ENCODE measurements around the gene ZFYVE19.

ZFYVE19 gene

DNA sequence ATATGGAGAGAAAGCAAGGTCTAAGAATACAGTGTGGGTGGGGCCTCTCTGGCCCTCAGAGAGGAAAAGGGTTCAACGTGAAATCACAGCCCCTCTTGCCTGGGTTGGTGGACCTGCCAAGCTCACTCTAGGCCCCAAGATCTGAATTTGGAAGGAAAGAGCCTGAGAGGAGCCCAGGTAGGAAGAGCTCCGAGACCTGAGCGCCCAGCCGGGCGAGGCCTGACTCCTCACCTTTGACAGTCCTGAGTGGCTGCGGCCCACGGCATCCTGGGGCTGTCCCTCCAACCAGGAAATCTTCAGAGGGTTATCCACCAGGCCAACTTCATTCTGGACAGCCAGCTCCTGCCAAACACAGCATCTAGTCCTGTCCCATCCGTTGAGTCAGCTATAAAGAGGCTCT lies 33.4 kb upstream of the ZFYVE19 start:
- Histone ChIP-seq H3K36me3 (replicated peaks in 1 of 2; ENCODE audit: control insufficient read depth in 2 of 2, insufficient read depth in 2 of 2, low read length in 2 of 2) (peaks cover 25 to 60% of the 10 kb centered on the region in 2 donors), H2BK12ac (ENCODE audit: low read length) (no peak overlapping the region)

DNA sequence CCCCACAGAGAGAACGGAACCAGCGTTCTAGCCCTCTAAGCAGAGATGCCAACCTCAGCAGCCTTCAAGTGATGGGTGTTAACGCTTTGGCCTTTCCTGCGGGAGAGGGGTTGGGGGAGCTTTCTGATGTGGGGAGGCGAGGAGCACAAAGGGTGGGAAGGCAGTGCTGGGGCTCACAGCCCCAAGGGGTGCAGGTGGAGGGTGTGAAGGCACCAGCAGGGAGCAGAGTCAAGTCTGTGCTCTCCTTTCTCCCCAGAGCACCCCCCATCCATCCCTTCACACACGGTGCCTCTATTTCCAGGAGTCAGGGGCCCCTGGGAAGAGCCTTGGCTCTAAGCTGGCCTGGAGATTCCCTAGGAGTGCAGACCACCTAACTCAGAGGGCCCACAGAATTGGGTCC lies 33.0 kb upstream of the ZFYVE19 start:
- Histone ChIP-seq H3K4ac (ENCODE audit: low read length) (no peak overlapping the region), H3K4me2 (ENCODE audit: insufficient read depth, low read length, poor library complexity, severe bottlenecking) (no peak overlapping the region), H2BK5ac (ENCODE audit: low read length) (peak overlapping the region; percentile 53), H4K8ac (ENCODE audit: low read depth, low read length) (no peak overlapping the region), H3K18ac (ENCODE audit: low read length) (no peak overlapping the region), H2BK12ac (ENCODE audit: low read length) (no peak overlapping the region), H3K23ac (ENCODE audit: low read depth, low read length, poor library complexity) (no peak overlapping the region), H3K27me3 (ENCODE audit: control insufficient read depth in 3 of 3, insufficient read depth in 3 of 3, low read depth in 1 of 3, low read length in 3 of 3) (no peaks in the 10 kb centered on the region), H3K36me3 (replicated peaks in 1 of 2; ENCODE audit: control insufficient read depth in 2 of 2, insufficient read depth in 2 of 2, low read length in 2 of 2) (peaks cover 25 to 64% of the 10 kb centered on the region in 2 donors), H2AFZ (ENCODE audit: low read length) (no peak overlapping the region), H3K4me3 (ENCODE audit: low read length in 2 of 2) (no peak overlapping the region), H3K9me3 (replicated peaks in 1 of 2; ENCODE audit: control insufficient read depth in 2 of 2, insufficient read depth in 1 of 2, low read depth in 1 of 2, low read length in 2 of 2) (peaks cover 0 to 2% of the 10 kb centered on the region in 2 donors), H2BK15ac (ENCODE audit: low read length) (no peak overlapping the region), H2BK120ac (ENCODE audit: low read depth, low read length) (no peak overlapping the region), H3K79me1 (ENCODE audit: low read depth, low read length) (peaks cover 2% of the 10 kb centered on the region), H3K27ac (replicated peaks; ENCODE audit: low read length) (no peak overlapping the region), H3K9ac (ENCODE audit: low read depth, low read length, poor library complexity) (no peak overlapping the region), H3K4me1 (ENCODE audit: control insufficient read depth in 2 of 2, insufficient read depth in 1 of 2, low read depth in 1 of 2, low read length in 2 of 2) (no peaks in the 10 kb centered on the region), H3K14ac (ENCODE audit: low read length) (no peak overlapping the region), H4K91ac (ENCODE audit: low read depth, low read length, poor library complexity) (no peak overlapping the region), H2AK5ac (ENCODE audit: low read depth, low read length) (no peak overlapping the region)
- no CpG with 5 or more reads among the region's 6 CpGs for WGBS, 2 donors (ENCODE audit: extremely low coverage in 2 of 2, insufficient read length in 2 of 2, insufficient replicate concordance in 1 of 2)
- no peak for DNase-seq (ENCODE audit: low spot score)

More for the DNA sequence above, 33.4 kb upstream of the ZFYVE19 start:
- no CpG with 5 or more reads among the region's 8 CpGs for WGBS, 2 donors (ENCODE audit: extremely low coverage in 2 of 2, insufficient read length in 2 of 2, insufficient replicate concordance in 1 of 2)
- Histone ChIP-seq H4K8ac (ENCODE audit: low read depth, low read length) (no peak overlapping the region), H3K18ac (ENCODE audit: low read length) (no peak overlapping the region), H3K4me1 (ENCODE audit: control insufficient read depth in 2 of 2, insufficient read depth in 1 of 2, low read depth in 1 of 2, low read length in 2 of 2) (no peaks in the 10 kb centered on the region), H2AK5ac (ENCODE audit: low read depth, low read length) (no peak overlapping the region), H2AFZ (ENCODE audit: low read length) (no peak overlapping the region), H3K27ac (replicated peaks; ENCODE audit: low read length) (no peak overlapping the region), H2BK15ac (ENCODE audit: low read length) (no peak overlapping the region), H3K23ac (ENCODE audit: low read depth, low read length, poor library complexity) (no peak overlapping the region), H3K27me3 (ENCODE audit: control insufficient read depth in 3 of 3, insufficient read depth in 3 of 3, low read depth in 1 of 3, low read length in 3 of 3) (no peaks in the 10 kb centered on the region), H3K4me2 (ENCODE audit: insufficient read depth, low read length, poor library complexity, severe bottlenecking) (no peak overlapping the region), H3K14ac (ENCODE audit: low read length) (no peak overlapping the region), H2BK120ac (ENCODE audit: low read depth, low read length) (no peak overlapping the region), H2BK5ac (ENCODE audit: low read length) (no peak overlapping the region), H3K79me1 (ENCODE audit: low read depth, low read length) (peaks cover 2% of the 10 kb centered on the region), H3K9me3 (replicated peaks in 1 of 2; ENCODE audit: control insufficient read depth in 2 of 2, insufficient read depth in 1 of 2, low read depth in 1 of 2, low read length in 2 of 2) (peaks cover 0 to 2% of the 10 kb centered on the region in 2 donors), H4K91ac (ENCODE audit: low read depth, low read length, poor library complexity) (no peak overlapping the region), H3K4me3 (ENCODE audit: low read length in 2 of 2) (no peak overlapping the region), H3K4ac (ENCODE audit: low read length) (no peak overlapping the region), H3K9ac (ENCODE audit: low read depth, low read length, poor library complexity) (no peak overlapping the region)
- no peak for DNase-seq (ENCODE audit: low spot score)

DNA sequence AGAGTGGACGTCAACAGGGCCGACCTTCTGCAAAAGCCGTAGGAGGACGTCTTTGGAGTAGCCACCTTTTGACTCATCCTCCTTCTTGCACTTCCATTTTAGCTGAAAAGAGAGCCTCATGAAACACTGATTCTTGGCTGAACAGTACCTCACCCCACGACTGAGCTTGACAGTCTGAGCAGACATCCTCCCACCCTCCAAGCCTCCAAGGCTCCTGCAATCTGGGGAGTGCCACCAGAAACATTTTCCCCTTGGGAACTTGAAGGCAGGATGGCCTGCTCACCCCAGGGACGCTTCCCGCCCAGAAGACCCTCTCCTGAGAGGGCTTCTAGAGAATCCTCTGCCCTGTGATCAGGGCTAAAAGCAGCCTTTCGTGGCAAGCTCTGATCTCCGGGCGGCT lies 31.9 kb upstream of the ZFYVE19 start:
- Histone ChIP-seq H3K9me3 (replicated peaks in 1 of 2; ENCODE audit: control insufficient read depth in 2 of 2, insufficient read depth in 1 of 2, low read depth in 1 of 2, low read length in 2 of 2) (peaks cover 0 to 2% of the 10 kb centered on the region in 2 donors), H2AK5ac (ENCODE audit: low read depth, low read length) (no peak overlapping the region), H2BK12ac (ENCODE audit: low read length) (no peak overlapping the region), H3K79me1 (ENCODE audit: low read depth, low read length) (peaks cover 2% of the 10 kb centered on the region), H3K27me3 (ENCODE audit: control insufficient read depth in 3 of 3, insufficient read depth in 3 of 3, low read depth in 1 of 3, low read length in 3 of 3) (no peaks in the 10 kb centered on the region), H3K4me3 (ENCODE audit: low read length in 2 of 2) (no peak overlapping the region), H3K9ac (ENCODE audit: low read depth, low read length, poor library complexity) (peak overlapping the region; percentile 21), H3K14ac (ENCODE audit: low read length) (no peak overlapping the region), H3K4ac (ENCODE audit: low read length) (no peak overlapping the region), H2BK15ac (ENCODE audit: low read length) (no peak overlapping the region), H2AFZ (ENCODE audit: low read length) (no peak overlapping the region), H4K8ac (ENCODE audit: low read depth, low read length) (no peak overlapping the region), H3K27ac (replicated peaks; ENCODE audit: low read length) (no peak overlapping the region), H2BK120ac (ENCODE audit: low read depth, low read length) (peak overlapping the region; percentile 5), H2BK5ac (ENCODE audit: low read length) (no peak overlapping the region), H3K4me2 (ENCODE audit: insufficient read depth, low read length, poor library complexity, severe bottlenecking) (no peak overlapping the region), H3K36me3 (replicated peaks in 1 of 2; ENCODE audit: control insufficient read depth in 2 of 2, insufficient read depth in 2 of 2, low read length in 2 of 2) (peaks cover 30 to 74% of the 10 kb centered on the region in 2 donors), H4K91ac (ENCODE audit: low read depth, low read length, poor library complexity) (no peak overlapping the region), H3K4me1 (ENCODE audit: control insufficient read depth in 2 of 2, insufficient read depth in 1 of 2, low read depth in 1 of 2, low read length in 2 of 2) (no peaks in the 10 kb centered on the region), H3K23ac (ENCODE audit: low read depth, low read length, poor library complexity) (no peak overlapping the region), H3K18ac (ENCODE audit: low read length) (no peak overlapping the region)
- DNase-seq (ENCODE audit: low spot score), result no peak
- WGBS, 2 donors (ENCODE audit: extremely low coverage in 2 of 2, insufficient read length in 2 of 2, insufficient replicate concordance in 1 of 2), result no CpG with 5 or more reads among the region's 10 CpGs

GRCh38 chr15:40775740-40776536 lies 31.0 kb upstream of the ZFYVE19 start:
- peaks cover 0 to 2% of the 10 kb centered on the region in 2 donors for H3K9me3 ChIP-seq (replicated peaks in 1 of 2; ENCODE audit: control insufficient read depth in 2 of 2, insufficient read depth in 1 of 2, low read depth in 1 of 2, low read length in 2 of 2)
- H3K4ac ChIP-seq (ENCODE audit: low read length), result no peak overlapping the region
- no CpG with 5 or more reads among the region's 14 CpGs for WGBS, 2 donors (ENCODE audit: extremely low coverage in 2 of 2, insufficient read length in 2 of 2, insufficient replicate concordance in 1 of 2)
- peaks cover 30 to 77% of the 10 kb centered on the region in 2 donors for H3K36me3 ChIP-seq (replicated peaks in 1 of 2; ENCODE audit: control insufficient read depth in 2 of 2, insufficient read depth in 2 of 2, low read length in 2 of 2)
- no peak overlapping the region for H3K27ac ChIP-seq (replicated peaks; ENCODE audit: low read length)
- no peak for DNase-seq (ENCODE audit: low spot score)
- H4K91ac ChIP-seq (ENCODE audit: low read depth, low read length, poor library complexity), result no peak overlapping the region
- H3K4me1 ChIP-seq (ENCODE audit: control insufficient read depth in 2 of 2, insufficient read depth in 1 of 2, low read depth in 1 of 2, low read length in 2 of 2), result no peaks in the 10 kb centered on the region
- H2BK5ac ChIP-seq (ENCODE audit: low read length), result no peak overlapping the region
- H3K79me1 ChIP-seq (ENCODE audit: low read depth, low read length), result peaks cover 2% of the 10 kb centered on the region
- H2BK12ac ChIP-seq (ENCODE audit: low read length), result no peak overlapping the region
- no peak overlapping the region for H3K18ac ChIP-seq (ENCODE audit: low read length)
- no peak overlapping the region for H2AK5ac ChIP-seq (ENCODE audit: low read depth, low read length)
- H4K8ac ChIP-seq (ENCODE audit: low read depth, low read length), result no peak overlapping the region
- no peak overlapping the region for H3K9ac ChIP-seq (ENCODE audit: low read depth, low read length, poor library complexity)
- no peaks in the 10 kb centered on the region for H3K27me3 ChIP-seq (ENCODE audit: control insufficient read depth in 3 of 3, insufficient read depth in 3 of 3, low read depth in 1 of 3, low read length in 3 of 3)
- H3K23ac ChIP-seq (ENCODE audit: low read depth, low read length, poor library complexity), result no peak overlapping the region
- H3K14ac ChIP-seq (ENCODE audit: low read length), result no peak overlapping the region
- H3K4me2 ChIP-seq (ENCODE audit: insufficient read depth, low read length, poor library complexity, severe bottlenecking), result no peak overlapping the region
- no peak overlapping the region for H2AFZ ChIP-seq (ENCODE audit: low read length)
- H2BK15ac ChIP-seq (ENCODE audit: low read length), result no peak overlapping the region
- H2BK120ac ChIP-seq (ENCODE audit: low read depth, low read length), result no peak overlapping the region
- H3K4me3 ChIP-seq (ENCODE audit: low read length in 2 of 2), result no peak overlapping the region
